HG02885 (cell line): ENCODE results near the gene EIF4E1B.

Source experiments
- ATAC-seq: cut with Tn5 transposase; IDR thresholded peaks from one replicate; pipeline ENCODE4 v1.9.1; 2021; ENCODE audit warnings: mild to moderate bottlenecking; ENCODE audit not compliant: unreplicated experiment, poor library complexity

Gene EIF4E1B

GRCh38 chr5:176625966-176626875 lies 4.3 kb upstream of the EIF4E1B start:
- no peak for ATAC-seq

GRCh38 chr5:176626876-176627236 lies 3.6 kb upstream of the EIF4E1B start:
- ATAC-seq = no peak

- ATAC-seq = no peak
Observed at GRCh38 chr5:176627582-176627981, 2.9 kb upstream of the EIF4E1B start.

- ATAC-seq = no peak
Observed at GRCh38 chr5:176628406-176629228, 1.9 kb upstream of the EIF4E1B start.

- ATAC-seq = no peak
Observed at GRCh38 chr5:176629317-176629852, 1.1 kb upstream of the EIF4E1B start.

GRCh38 chr5:176630681-176631222 lies 277 bp downstream of the EIF4E1B start:
- no peak for ATAC-seq

- ATAC-seq = no peak
Observed at GRCh38 chr5:176631383-176632200, 1.1 kb downstream of the EIF4E1B start.

GRCh38 chr5:176632745-176633144 lies 2.3 kb downstream of the EIF4E1B start:
- ATAC-seq = no peak

- ATAC-seq = no peak
Observed at GRCh38 chr5:176633598-176633997, 3.1 kb downstream of the EIF4E1B start.

GRCh38 chr5:176636426-176636825 lies 6.0 kb downstream of the EIF4E1B start:
- no peak for ATAC-seq

GRCh38 chr5:176637556-176637955 lies 7.1 kb downstream of the EIF4E1B start:
- ATAC-seq = no peak

GRCh38 chr5:176638437-176638836 lies 8.0 kb downstream of the EIF4E1B start:
- ATAC-seq = no peak

GRCh38 chr5:176639208-176639607 lies 8.7 kb downstream of the EIF4E1B start:
- no peak for ATAC-seq

GRCh38 chr5:176639981-176640380 lies 9.5 kb downstream of the EIF4E1B start:
- no peak for ATAC-seq

GRCh38 chr5:176640616-176641015 lies 10.1 kb downstream of the EIF4E1B start:
- ATAC-seq = no peak

GRCh38 chr5:176642675-176643490 lies 12.4 kb downstream of the EIF4E1B start:
- no peak for ATAC-seq

GRCh38 chr5:176643491-176644219 lies 13.2 kb downstream of the EIF4E1B start:
- ATAC-seq = no peak

- no peak for ATAC-seq
Observed at GRCh38 chr5:176644294-176644693, 13.8 kb downstream of the EIF4E1B start.
